ENCODE results near the gene FRMD4B. TPM values are rescaled to one million over a fixed set of nuclear protein-coding genes. Genes with fewer than 3 reads are reported as not detected.

The FRMD4B gene
- total RNA-seq, 1 experiment from 2014 or later: 0.90 TPM

DNA sequence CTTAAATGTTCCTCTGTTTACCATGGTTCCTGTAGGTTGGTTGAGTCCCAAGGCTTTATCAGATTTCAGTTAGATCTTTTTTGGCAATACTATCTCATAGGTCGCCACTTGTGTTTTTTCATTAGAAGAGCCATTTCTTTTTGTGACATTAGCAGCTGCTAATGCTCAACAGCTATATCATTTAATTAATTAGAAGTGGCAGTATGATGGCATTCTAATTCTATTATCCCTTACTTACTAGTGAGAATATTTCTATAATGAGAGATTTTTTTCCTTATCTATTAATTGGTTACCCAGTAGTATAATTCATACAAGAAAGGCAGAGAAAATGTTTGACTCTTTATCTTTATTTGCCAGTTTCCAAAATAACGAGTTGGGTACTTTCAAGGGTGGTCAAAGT is 25.2 kb downstream of the FRMD4B start:
- TF ChIP-seq POLR2AphosphoS5 (IDR thresholded peaks at IDR 0.05; ENCODE audit: low read depth, low read length) (no peak), TCF7L2 (IDR thresholded peaks at IDR 0.05; ENCODE audit: low read depth, low read length) (no peak), REST (IDR thresholded peaks at IDR 0.05; ENCODE audit: insufficient read depth in 1 of 2, low read depth in 2 of 2, low read length in 1 of 2) (no peak)
- TF ChIP-seq, protein P1, sequence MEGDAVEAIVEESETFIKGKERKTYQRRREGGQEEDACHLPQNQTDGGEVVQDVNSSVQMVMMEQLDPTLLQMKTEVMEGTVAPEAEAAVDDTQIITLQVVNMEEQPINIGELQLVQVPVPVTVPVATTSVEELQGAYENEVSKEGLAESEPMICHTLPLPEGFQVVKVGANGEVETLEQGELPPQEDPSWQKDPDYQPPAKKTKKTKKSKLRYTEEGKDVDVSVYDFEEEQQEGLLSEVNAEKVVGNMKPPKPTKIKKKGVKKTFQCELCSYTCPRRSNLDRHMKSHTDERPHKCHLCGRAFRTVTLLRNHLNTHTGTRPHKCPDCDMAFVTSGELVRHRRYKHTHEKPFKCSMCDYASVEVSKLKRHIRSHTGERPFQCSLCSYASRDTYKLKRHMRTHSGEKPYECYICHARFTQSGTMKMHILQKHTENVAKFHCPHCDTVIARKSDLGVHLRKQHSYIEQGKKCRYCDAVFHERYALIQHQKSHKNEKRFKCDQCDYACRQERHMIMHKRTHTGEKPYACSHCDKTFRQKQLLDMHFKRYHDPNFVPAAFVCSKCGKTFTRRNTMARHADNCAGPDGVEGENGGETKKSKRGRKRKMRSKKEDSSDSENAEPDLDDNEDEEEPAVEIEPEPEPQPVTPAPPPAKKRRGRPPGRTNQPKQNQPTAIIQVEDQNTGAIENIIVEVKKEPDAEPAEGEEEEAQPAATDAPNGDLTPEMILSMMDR (IDR thresholded peaks at IDR 0.05): no peak
- intact Hi-C loops (cut with micrococcal nuclease; ENCODE audit: unreplicated experiment): no loop called here
- BruUV-seq (replicated peaks): no TSS peak
- Histone ChIP-seq H3K4me3 (ENCODE audit: low read depth in 2 of 2, low read length in 2 of 2) (no peak overlapping the region), H3K36me3 (ENCODE audit: control insufficient read depth, insufficient read depth, low read length) (no peaks in the 10 kb centered on the region), H3K27ac (ENCODE audit: low read length) (no peak overlapping the region), H3K4me1 (ENCODE audit: control insufficient read depth, insufficient read depth, low read length) (no peaks in the 10 kb centered on the region), H3K9me3 (ENCODE audit: control insufficient read depth, insufficient read depth, low read depth, low read length) (no peaks in the 10 kb centered on the region), H3K27me3 (ENCODE audit: control insufficient read depth, insufficient read depth, low read length) (peaks cover 2% of the 10 kb centered on the region; the same call in 1 of the 2 replicates)
- POLR2A ChIA-PET: no interaction called here
- DNase-seq (ENCODE audit: low read depth, low spot score): no peak
- CTCF ChIA-PET: interaction anchor here (0.7 kb wide), 1 partner anchor 88 kb away, joined by 3 read pairs; no protein-coding TSS in a partner anchor
- in situ Hi-C loops (cut with HindIII; ENCODE audit: low pct_unique_long_range_greater_than_20kb, low sequenced_read_pairs): no loop called here
- ATAC-seq: no peak

DNA sequence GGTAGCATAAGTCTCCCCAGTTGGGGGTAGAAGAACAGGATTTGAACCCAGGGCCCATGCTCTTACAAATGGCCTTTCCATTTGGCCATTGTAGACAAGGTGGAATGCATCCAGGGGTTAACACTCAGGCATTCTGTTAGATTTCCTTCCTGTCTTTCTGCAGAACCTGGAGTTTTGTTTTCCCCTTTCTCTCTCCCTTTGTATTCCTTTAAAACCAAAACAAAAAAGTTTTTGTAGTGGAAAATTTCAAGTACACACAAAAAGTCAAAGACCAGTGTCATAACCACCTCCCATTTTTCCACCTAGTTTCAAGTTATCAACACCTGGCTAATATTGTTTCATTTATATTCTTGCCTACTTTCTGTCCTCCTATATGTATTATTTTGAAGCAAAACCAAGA is 26.0 kb downstream of the FRMD4B start:
- Histone ChIP-seq H3K9me3 (ENCODE audit: control insufficient read depth, insufficient read depth, low read depth, low read length) (no peaks in the 10 kb centered on the region), H3K4me1 (ENCODE audit: control insufficient read depth, insufficient read depth, low read length) (no peaks in the 10 kb centered on the region), H3K27ac (ENCODE audit: low read length) (no peak overlapping the region), H3K36me3 (ENCODE audit: control insufficient read depth, insufficient read depth, low read length) (no peaks in the 10 kb centered on the region), H3K4me3 (ENCODE audit: low read depth in 2 of 2, low read length in 2 of 2) (no peak overlapping the region), H3K27me3 (ENCODE audit: control insufficient read depth, insufficient read depth, low read length) (peaks cover 2% of the 10 kb centered on the region; the same call in 1 of the 2 replicates)
- no peak for TF ChIP-seq POLR2AphosphoS5 (IDR thresholded peaks at IDR 0.05; ENCODE audit: low read depth, low read length)
- TF ChIP-seq, protein P1 (IDR thresholded peaks at IDR 0.05): no peak
- no peak for TF ChIP-seq REST (IDR thresholded peaks at IDR 0.05; ENCODE audit: insufficient read depth in 1 of 2, low read depth in 2 of 2, low read length in 1 of 2)
- no peak for TF ChIP-seq TCF7L2 (IDR thresholded peaks at IDR 0.05; ENCODE audit: low read depth, low read length)
- TF ChIP-seq SIN3A (IDR thresholded peaks at IDR 0.05; ENCODE audit: borderline replicate concordance, insufficient read depth, low read depth, low read length): no peak
- CTCF ChIA-PET: interaction anchor here (0.7 kb wide), 1 partner anchor 87 kb away, joined by 3 read pairs; no protein-coding TSS in a partner anchor
- DNase-seq (ENCODE audit: low read depth, low spot score) (no peak), ATAC-seq (no peak)
- POLR2A ChIA-PET: no interaction called here
- no TSS peak for BruUV-seq (replicated peaks)
- in situ Hi-C loops (cut with HindIII; ENCODE audit: low pct_unique_long_range_greater_than_20kb, low sequenced_read_pairs): no loop called here
- intact Hi-C loops (cut with micrococcal nuclease; ENCODE audit: unreplicated experiment): no loop called here
